NB4 (cell line): ENCODE results near the gene BCKDHB.

Experiments
- CTCF ChIP-seq: IDR thresholded peaks from one replicate; pipeline ENCODE4 v1.5.1; 2012; ENCODE audit warnings: low read depth, low read length
- MAX ChIP-seq: IDR thresholded peaks from 2 replicates; pipeline ENCODE4 v1.6.1; 2011; ENCODE audit warnings: low read depth, low read length
- POLR2A ChIP-seq: IDR thresholded peaks from 2 replicates; pipeline ENCODE4 v1.6.1; 2011; ENCODE audit warnings: mild to moderate bottlenecking; ENCODE audit not compliant: insufficient read length; ENCODE audit errors: extremely low read depth

GRCh38 chr6:80338201-80338836 lies 231.8 kb downstream of the BCKDHB start:
- TF ChIP-seq CTCF (peak; percentile 77), POLR2A (no peak), MAX (no peak)
